ENCODE data around the gene ISYNA1. TPM values are rescaled to one million over a fixed set of nuclear protein-coding genes. Genes with fewer than 3 reads are reported as not detected.

The ISYNA1 gene
- total and polyA plus RNA-seq, 2 of the 13 experiments (the other 11 are each of a cell fraction or from before 2014, with no cell fraction given): 29.6 to 48.5 TPM

DNA sequence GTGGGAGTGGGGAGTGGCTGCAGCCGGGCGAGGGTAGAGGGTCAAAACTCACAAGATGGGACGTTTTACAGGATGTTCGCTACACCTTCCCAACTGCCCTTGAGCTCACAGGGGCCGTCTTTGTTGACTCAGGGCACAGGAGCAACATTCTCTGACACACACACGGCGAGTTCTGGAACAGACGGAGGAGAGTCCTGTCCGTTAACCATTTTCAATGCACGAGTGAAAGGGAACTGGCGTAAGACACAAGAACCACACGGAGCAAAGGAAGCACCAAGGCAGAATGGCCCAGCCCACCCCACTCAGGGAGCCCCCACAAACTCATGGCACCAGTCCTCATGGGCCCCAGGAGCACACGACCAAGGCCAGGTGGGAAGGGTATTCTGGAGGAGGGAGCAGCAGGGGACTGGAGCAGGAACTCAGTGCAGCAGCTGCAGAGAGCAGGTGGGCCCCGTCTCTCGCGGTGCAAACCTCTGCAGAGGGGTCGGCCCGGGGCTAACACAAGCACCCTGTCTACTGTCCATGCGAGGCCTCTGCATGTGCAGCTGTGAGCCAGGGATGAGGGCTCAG is 37.9 kb upstream of the ISYNA1 start (continued):
- TF ChIP-seq PHF5A (CRISPR knock-in tag; IDR thresholded peaks at IDR 0.05; ENCODE audit: low read depth, unreplicated experiment) (no peak), ZBTB7A (CRISPR knock-in tag; IDR thresholded peaks at IDR 0.05) (peak; percentile 63; the same call in 1 of the 2 replicates), NFE2L2 (IDR thresholded peaks at IDR 0.05; ENCODE audit: low read length) (no peak), PLRG1 (conservative IDR thresholded peaks at IDR 0.05) (no peak), HINFP (CRISPR knock-in tag; IDR thresholded peaks at IDR 0.05; ENCODE audit: low read depth) (0 out of 2 replicates have a peak, but pooled peaks have one; percentile 60), SETDB1 (CRISPR knock-in tag; IDR thresholded peaks at IDR 0.05; ENCODE audit: borderline replicate concordance) (no peak), ZNF350 (CRISPR knock-in tag; IDR thresholded peaks at IDR 0.05; ENCODE audit: borderline replicate concordance, low read depth) (peak; percentile 80; the same call in 1 of the 2 replicates), SOX13 (IDR thresholded peaks at IDR 0.05) (no peak), SOX13 (CRISPR knock-in tag; conservative IDR thresholded peaks at IDR 0.05 in 1 of 2, IDR thresholded peaks at IDR 0.05 in 1 of 2) (peak in 1 of 2 experiments; percentile 51; a peak in 1 of 4 replicates), ZBTB38 (CRISPR knock-in tag; IDR thresholded peaks at IDR 0.05) (peak; percentile 68), HNF4A (CRISPR knock-in tag; IDR thresholded peaks at IDR 0.05) (peak; percentile 59), ARHGAP35 (CRISPR knock-in tag; IDR thresholded peaks at IDR 0.05; ENCODE audit: borderline replicate concordance) (no peak), AHR (CRISPR knock-in tag; IDR thresholded peaks at IDR 0.05) (0 out of 2 replicates have a peak, but pooled peaks have one; percentile 58), ZKSCAN1 (IDR thresholded peaks at IDR 0.05; ENCODE audit: low read length) (no peak), SRF (IDR thresholded peaks at IDR 0.05; ENCODE audit: low read depth, low read length) (no peak), GABPB1 (CRISPR knock-in tag; IDR thresholded peaks at IDR 0.05) (peak; percentile 40), ZSCAN21 (CRISPR knock-in tag; IDR thresholded peaks at IDR 0.05; ENCODE audit: borderline replicate concordance) (peak; percentile 49; the same call in 1 of the 2 replicates)
- TF ChIP-seq, protein P1, sequence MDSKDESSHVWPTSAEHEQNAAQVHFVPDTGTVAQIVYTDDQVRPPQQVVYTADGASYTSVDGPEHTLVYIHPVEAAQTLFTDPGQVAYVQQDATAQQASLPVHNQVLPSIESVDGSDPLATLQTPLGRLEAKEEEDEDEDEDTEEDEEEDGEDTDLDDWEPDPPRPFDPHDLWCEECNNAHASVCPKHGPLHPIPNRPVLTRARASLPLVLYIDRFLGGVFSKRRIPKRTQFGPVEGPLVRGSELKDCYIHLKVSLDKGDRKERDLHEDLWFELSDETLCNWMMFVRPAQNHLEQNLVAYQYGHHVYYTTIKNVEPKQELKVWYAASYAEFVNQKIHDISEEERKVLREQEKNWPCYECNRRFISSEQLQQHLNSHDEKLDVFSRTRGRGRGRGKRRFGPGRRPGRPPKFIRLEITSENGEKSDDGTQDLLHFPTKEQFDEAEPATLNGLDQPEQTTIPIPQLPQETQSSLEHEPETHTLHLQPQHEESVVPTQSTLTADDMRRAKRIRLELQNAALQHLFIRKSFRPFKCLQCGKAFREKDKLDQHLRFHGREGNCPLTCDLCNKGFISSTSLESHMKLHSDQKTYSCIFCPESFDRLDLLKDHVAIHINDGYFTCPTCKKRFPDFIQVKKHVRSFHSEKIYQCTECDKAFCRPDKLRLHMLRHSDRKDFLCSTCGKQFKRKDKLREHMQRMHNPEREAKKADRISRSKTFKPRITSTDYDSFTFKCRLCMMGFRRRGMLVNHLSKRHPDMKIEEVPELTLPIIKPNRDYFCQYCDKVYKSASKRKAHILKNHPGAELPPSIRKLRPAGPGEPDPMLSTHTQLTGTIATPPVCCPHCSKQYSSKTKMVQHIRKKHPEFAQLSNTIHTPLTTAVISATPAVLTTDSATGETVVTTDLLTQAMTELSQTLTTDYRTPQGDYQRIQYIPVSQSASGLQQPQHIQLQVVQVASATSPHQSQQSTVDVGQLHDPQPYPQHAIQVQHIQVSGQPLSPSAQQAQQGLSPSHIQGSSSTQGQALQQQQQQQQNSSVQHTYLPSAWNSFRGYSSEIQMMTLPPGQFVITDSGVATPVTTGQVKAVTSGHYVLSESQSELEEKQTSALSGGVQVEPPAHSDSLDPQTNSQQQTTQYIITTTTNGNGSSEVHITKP (CRISPR knock-in tag; IDR thresholded peaks at IDR 0.05; ENCODE audit: low read depth): no peak; the same call in 1 of the 2 replicates
- TF ChIP-seq, protein P2, sequence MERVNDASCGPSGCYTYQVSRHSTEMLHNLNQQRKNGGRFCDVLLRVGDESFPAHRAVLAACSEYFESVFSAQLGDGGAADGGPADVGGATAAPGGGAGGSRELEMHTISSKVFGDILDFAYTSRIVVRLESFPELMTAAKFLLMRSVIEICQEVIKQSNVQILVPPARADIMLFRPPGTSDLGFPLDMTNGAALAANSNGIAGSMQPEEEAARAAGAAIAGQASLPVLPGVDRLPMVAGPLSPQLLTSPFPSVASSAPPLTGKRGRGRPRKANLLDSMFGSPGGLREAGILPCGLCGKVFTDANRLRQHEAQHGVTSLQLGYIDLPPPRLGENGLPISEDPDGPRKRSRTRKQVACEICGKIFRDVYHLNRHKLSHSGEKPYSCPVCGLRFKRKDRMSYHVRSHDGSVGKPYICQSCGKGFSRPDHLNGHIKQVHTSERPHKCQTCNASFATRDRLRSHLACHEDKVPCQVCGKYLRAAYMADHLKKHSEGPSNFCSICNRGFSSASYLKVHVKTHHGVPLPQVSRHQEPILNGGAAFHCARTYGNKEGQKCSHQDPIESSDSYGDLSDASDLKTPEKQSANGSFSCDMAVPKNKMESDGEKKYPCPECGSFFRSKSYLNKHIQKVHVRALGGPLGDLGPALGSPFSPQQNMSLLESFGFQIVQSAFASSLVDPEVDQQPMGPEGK (CRISPR knock-in tag; IDR thresholded peaks at IDR 0.05): peak; percentile 33
- TF ChIP-seq, protein P3, sequence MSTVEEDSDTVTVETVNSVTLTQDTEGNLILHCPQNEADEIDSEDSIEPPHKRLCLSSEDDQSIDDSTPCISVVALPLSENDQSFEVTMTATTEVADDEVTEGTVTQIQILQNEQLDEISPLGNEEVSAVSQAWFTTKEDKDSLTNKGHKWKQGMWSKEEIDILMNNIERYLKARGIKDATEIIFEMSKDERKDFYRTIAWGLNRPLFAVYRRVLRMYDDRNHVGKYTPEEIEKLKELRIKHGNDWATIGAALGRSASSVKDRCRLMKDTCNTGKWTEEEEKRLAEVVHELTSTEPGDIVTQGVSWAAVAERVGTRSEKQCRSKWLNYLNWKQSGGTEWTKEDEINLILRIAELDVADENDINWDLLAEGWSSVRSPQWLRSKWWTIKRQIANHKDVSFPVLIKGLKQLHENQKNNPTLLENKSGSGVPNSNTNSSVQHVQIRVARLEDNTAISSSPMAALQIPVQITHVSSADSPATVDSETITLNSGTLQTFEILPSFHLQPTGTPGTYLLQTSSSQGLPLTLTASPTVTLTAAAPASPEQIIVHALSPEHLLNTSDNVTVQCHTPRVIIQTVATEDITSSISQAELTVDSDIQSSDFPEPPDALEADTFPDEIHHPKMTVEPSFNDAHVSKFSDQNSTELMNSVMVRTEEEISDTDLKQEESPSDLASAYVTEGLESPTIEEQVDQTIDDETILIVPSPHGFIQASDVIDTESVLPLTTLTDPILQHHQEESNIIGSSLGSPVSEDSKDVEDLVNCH (CRISPR knock-in tag; IDR thresholded peaks at IDR 0.05): no peak
